GM19025 (cell line): ENCODE measurements around the gene CGN.

Experiments
- ATAC-seq: cut with Tn5 transposase; IDR thresholded peaks from one replicate; pipeline ENCODE4 v1.9.1; 2021; ENCODE audit warnings: mild to moderate bottlenecking, low read depth, moderate library complexity; ENCODE audit not compliant: unreplicated experiment

Gene CGN, protein sequence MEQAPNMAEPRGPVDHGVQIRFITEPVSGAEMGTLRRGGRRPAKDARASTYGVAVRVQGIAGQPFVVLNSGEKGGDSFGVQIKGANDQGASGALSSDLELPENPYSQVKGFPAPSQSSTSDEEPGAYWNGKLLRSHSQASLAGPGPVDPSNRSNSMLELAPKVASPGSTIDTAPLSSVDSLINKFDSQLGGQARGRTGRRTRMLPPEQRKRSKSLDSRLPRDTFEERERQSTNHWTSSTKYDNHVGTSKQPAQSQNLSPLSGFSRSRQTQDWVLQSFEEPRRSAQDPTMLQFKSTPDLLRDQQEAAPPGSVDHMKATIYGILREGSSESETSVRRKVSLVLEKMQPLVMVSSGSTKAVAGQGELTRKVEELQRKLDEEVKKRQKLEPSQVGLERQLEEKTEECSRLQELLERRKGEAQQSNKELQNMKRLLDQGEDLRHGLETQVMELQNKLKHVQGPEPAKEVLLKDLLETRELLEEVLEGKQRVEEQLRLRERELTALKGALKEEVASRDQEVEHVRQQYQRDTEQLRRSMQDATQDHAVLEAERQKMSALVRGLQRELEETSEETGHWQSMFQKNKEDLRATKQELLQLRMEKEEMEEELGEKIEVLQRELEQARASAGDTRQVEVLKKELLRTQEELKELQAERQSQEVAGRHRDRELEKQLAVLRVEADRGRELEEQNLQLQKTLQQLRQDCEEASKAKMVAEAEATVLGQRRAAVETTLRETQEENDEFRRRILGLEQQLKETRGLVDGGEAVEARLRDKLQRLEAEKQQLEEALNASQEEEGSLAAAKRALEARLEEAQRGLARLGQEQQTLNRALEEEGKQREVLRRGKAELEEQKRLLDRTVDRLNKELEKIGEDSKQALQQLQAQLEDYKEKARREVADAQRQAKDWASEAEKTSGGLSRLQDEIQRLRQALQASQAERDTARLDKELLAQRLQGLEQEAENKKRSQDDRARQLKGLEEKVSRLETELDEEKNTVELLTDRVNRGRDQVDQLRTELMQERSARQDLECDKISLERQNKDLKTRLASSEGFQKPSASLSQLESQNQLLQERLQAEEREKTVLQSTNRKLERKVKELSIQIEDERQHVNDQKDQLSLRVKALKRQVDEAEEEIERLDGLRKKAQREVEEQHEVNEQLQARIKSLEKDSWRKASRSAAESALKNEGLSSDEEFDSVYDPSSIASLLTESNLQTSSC

DNA sequence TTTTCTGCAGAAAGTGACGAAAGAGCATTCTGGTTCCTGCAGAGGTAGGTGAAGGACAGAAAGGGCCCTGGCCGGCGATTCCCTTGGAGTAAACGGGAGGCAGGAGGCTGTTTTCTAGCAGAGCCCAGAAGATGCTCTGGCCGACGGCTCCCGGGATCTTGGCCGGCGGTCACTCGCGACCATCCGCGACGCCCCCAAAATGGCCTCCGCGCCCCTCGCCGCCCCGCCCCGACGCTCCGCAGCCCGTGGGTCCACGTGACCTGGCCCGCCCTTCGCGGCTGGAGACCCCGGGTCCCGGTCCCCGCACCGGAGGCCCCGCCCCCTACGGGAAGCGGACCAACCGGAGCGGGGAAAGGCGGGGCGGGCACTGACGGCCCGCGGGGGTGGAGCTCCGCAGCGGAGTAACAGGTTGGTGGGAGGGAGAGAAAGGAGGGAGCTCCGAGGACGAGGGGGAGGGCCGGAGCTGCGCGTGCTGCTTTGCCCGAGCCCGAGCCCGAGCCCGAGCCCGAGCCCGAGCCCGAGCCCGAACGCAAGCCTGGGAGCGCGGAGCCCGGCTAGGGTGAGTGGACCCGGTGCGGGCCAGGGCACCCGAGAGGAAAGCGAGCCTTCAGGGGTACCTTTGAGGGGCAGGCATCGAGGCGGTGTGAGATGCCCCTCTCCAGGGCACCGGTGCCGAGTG lies at the start of gene CGN:
Gene CGN (plus strand): TSS at position 431 of the 679 bp plus-strand sequence. CDS start 7,133 bp downstream, outside the sequence.
- ATAC-seq = peak; percentile 81

DNA sequence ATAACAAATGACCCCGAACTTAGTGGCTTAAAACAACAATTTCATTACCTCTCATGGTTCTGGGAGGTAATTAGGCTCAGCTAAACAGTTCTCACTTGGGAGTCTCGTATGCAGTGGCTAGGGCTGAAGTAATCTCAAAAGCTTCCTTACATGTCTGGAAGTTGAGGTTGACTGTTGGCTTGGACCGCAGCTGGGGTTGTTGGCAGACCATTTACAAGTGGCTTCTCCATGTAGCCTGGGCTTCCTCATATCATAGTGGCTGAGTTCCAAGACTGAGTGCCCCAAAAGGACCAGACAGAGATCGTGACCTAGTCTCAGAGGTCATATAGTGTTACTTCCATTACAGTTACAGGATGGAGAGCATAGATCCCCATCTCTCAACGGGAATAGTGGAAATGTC lies 49.5 kb upstream of the CGN start:
- no peak for ATAC-seq

GRCh38 chr1:151465026-151465425 lies 46.2 kb upstream of the CGN start:
- ATAC-seq = no peak

GRCh38 chr1:151472856-151473731 lies 38.1 kb upstream of the CGN start:
- no peak for ATAC-seq

- no peak for ATAC-seq
These were observed 36.4 kb upstream of the CGN start for GRCh38 chr1:151474745-151475144.

DNA sequence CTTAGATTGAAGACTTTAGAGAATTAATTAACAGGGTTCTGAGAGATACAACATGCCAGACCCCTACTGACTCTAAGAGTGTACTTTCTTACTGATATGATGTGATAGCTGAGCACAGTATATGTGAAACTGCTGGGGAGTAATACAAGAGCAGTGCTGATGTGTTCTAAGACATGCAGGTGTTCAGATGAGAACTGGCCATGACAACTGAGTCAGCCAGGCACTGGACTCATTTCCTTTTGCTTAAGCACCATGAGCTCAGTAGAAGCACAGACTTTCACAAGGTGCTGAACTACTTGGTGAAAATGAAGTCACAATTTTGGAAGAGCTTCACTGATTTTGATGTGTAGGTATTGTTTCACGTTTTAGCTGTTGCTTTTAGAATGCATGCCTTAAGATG lies 36.0 kb upstream of the CGN start:
- no peak for ATAC-seq

GRCh38 chr1:151476083-151476482 lies 35.1 kb upstream of the CGN start:
- no peak for ATAC-seq

- no peak for ATAC-seq
These were observed 34.1 kb upstream of the CGN start for GRCh38 chr1:151477066-151477465.

- no peak for ATAC-seq
These were observed 32.9 kb upstream of the CGN start for GRCh38 chr1:151478140-151478812.

GRCh38 chr1:151478923-151479322 lies 32.3 kb upstream of the CGN start:
- ATAC-seq = no peak

DNA sequence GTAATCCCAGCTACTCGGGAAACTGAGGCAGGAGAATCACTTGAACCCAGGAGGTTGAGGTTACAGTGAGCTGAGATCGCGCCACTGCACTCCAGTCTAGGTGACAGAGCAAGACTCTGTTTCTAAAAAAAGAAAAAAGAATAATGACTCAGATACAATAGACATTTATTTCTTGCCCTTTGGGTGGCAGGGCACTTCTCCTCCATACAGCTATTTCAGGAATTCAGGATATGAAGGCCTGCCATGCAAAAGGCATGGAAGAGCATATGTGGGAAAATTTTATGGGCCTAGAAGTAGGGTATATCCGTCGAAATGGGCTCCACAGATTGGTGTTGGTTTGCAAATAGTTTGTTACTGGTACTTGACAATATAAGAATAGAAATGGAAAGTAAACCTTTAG lies 31.7 kb upstream of the CGN start:
- no peak for ATAC-seq

DNA sequence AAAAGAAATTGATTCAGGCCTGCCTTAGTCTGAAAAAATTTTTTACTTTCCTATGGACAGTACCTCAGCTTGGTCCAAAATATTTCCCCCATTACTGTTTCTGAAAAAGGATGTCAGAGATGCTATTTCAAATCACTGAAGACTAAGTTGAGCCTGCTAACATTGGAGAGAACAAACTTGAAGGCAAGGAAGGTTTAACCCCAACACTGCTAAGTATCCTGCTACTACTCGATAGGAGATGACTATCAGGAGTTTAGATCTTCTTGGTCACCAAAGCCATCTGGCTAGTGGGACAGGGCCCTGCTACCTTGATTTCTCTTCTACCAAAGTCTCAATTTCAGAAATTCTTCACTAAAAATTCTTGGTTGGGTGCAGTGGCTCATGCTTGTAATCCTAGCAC lies 29.2 kb upstream of the CGN start:
- no peak for ATAC-seq

- ATAC-seq = no peak
These were observed 25.4 kb upstream of the CGN start for GRCh38 chr1:151485685-151486255.

GRCh38 chr1:151486557-151486956 lies 24.6 kb upstream of the CGN start:
- no peak for ATAC-seq

- no peak for ATAC-seq
These were observed 19.5 kb upstream of the CGN start for GRCh38 chr1:151491641-151492040.

- ATAC-seq = no peak
These were observed 19.1 kb upstream of the CGN start for GRCh38 chr1:151492120-151492519.

GRCh38 chr1:151493042-151493441 lies 18.1 kb upstream of the CGN start:
- ATAC-seq = no peak

- no peak for ATAC-seq
These were observed 16.4 kb upstream of the CGN start for GRCh38 chr1:151494741-151495281.
